Suprapubic skin (tissue), 3 donors: Measurements from ENCODE around the gene CAMK1D.

Experiments used
- CTCF ChIP-seq, 2 donors: fragments of 200-600 bp in 1 of 2; fragments of 450-650 bp in 1 of 2; sonication (generic) in 1 of 2; IDR thresholded peaks; one replicate each; pipeline ENCODE4 v1.5.1; 2016 to 2019; ENCODE audit warnings: antibody characterized with exemption in 2 of 2, mild to moderate bottlenecking in 1 of 2, moderate library complexity in 1 of 2
- POLR2A ChIP-seq, 2 donors: fragments of 450-650 bp; IDR thresholded peaks; one replicate each; pipeline ENCODE4 v1.6.1; 2017; ENCODE audit warnings: antibody characterized with exemption in 2 of 2, mild to moderate bottlenecking in 2 of 2, moderate library complexity in 2 of 2

- TF ChIP-seq CTCF (IDR thresholded peaks at IDR 0.05) (no peak), POLR2A (IDR thresholded peaks at IDR 0.05) (no peak)
These were observed 131.1 kb downstream of the CAMK1D start for GRCh38 chr10:12480440-12480839.
